SK-N-SH treated with all-trans-retinoic acid at 6 μM for 48 hours (cell line): ENCODE data around the gene FOXD1.
A peak's percentile ranks its signal among the peaks of the same experiment; 100 is the strongest.

Source experiments
- ATAC-seq: fragments of 200-7000 bp; cut with Tn5 transposase; 3 replicates; pipeline ENCODE4 v1.9.1; 2020; ENCODE audit warnings: mild to moderate bottlenecking, moderate library complexity
- ARNTL ChIP-seq: fragments of 450-650 bp; formaldehyde crosslinking; IDR thresholded peaks from 2 replicates; pipeline ENCODE4 v1.5.0; 2020; ENCODE audit warnings: low read depth, mild to moderate bottlenecking, moderate library complexity, borderline replicate concordance
- BACH2 ChIP-seq: fragments of 250-450 bp; sonication (Bioruptor Pico); IDR thresholded peaks from 2 replicates; pipeline ENCODE4 v1.9.0; 2021; ENCODE audit warnings: mild to moderate bottlenecking, borderline replicate concordance
- CSDC2 ChIP-seq: fragments of 250-450 bp; sonication (Bioruptor Pico); IDR thresholded peaks from 2 replicates; pipeline ENCODE4 v1.5.0; 2020; ENCODE audit warnings: mild to moderate bottlenecking, moderate library complexity
- ESRRG ChIP-seq: fragments of 250-450 bp; sonication (Bioruptor Pico); IDR thresholded peaks from 2 replicates; pipeline ENCODE4 v1.6.1; 2021; ENCODE audit warnings: mild to moderate bottlenecking
- GLIS3 ChIP-seq: fragments of 250-450 bp; sonication (Bioruptor Pico); IDR thresholded peaks from 2 replicates; pipeline ENCODE4 v1.5.0; 2020; ENCODE audit warnings: mild to moderate bottlenecking, moderate library complexity
- OSR1 ChIP-seq: fragments of 250-450 bp; sonication (Bioruptor Pico); IDR thresholded peaks from 2 replicates; pipeline ENCODE4 v1.8.0; 2022; ENCODE audit warnings: moderate library complexity, mild to moderate bottlenecking, inconsistent platforms
- POU6F1 ChIP-seq: fragments of 250-450 bp; sonication (Bioruptor Pico); IDR thresholded peaks from 2 replicates; pipeline ENCODE4 v1.8.0; 2021; ENCODE audit warnings: low read depth, mild to moderate bottlenecking, moderate library complexity, borderline replicate concordance
- PPARA ChIP-seq: fragments of 250-450 bp; sonication (Bioruptor Pico); IDR thresholded peaks from 2 replicates; pipeline ENCODE4 v1.5.0; 2020; ENCODE audit warnings: mild to moderate bottlenecking, borderline replicate concordance
- RARB ChIP-seq: fragments of 250-450 bp; sonication (Bioruptor Pico); IDR thresholded peaks from 2 replicates; pipeline ENCODE4 v1.8.0; 2021; ENCODE audit warnings: mild to moderate bottlenecking, moderate library complexity
- SNAI2 ChIP-seq: fragments of 250-450 bp; sonication (Bioruptor Pico); IDR thresholded peaks from 2 replicates; pipeline ENCODE4 v1.5.0; 2020; ENCODE audit warnings: mild to moderate bottlenecking, moderate library complexity
- TCF4 ChIP-seq: fragments of 250-450 bp; sonication (Bioruptor Pico); IDR thresholded peaks from 2 replicates; pipeline ENCODE4 v1.8.0; 2021; ENCODE audit warnings: mild to moderate bottlenecking, moderate library complexity, borderline replicate concordance
- TOX ChIP-seq: fragments of 250-450 bp; sonication (Bioruptor Pico); IDR thresholded peaks from 2 replicates; pipeline ENCODE4 v1.8.0; 2021; ENCODE audit warnings: mild to moderate bottlenecking, moderate library complexity, borderline replicate concordance
- TSHZ2 ChIP-seq: fragments of 250-450 bp; sonication (Bioruptor Pico); IDR thresholded peaks from 2 replicates; pipeline ENCODE4 v1.5.0; 2020; ENCODE audit warnings: mild to moderate bottlenecking, moderate library complexity
- ZC3H10 ChIP-seq: fragments of 250-450 bp; sonication (Bioruptor Pico); IDR thresholded peaks from 2 replicates; pipeline ENCODE4 v1.5.1; 2021; ENCODE audit warnings: mild to moderate bottlenecking, moderate library complexity
- ZFP30 ChIP-seq: fragments of 450-650 bp; formaldehyde crosslinking; IDR thresholded peaks from 2 replicates; pipeline ENCODE4 v1.5.0; 2022; ENCODE audit warnings: mild to moderate bottlenecking, moderate library complexity
- ZNF565 ChIP-seq: fragments of 450-650 bp; formaldehyde crosslinking; conservative IDR thresholded peaks from 2 replicates; pipeline ENCODE4 v1.5.0; 2020; ENCODE audit warnings: low read depth, mild to moderate bottlenecking, moderate library complexity
- ZNF70 ChIP-seq: fragments of 450-650 bp; formaldehyde crosslinking; IDR thresholded peaks from 2 replicates; pipeline ENCODE4 v1.5.0; 2020; ENCODE audit warnings: mild to moderate bottlenecking, moderate library complexity
- ZNF8 ChIP-seq: fragments of 450-650 bp; formaldehyde crosslinking; IDR thresholded peaks from 2 replicates; pipeline ENCODE4 v1.5.0; 2020; ENCODE audit warnings: mild to moderate bottlenecking, moderate library complexity
- TF ChIP-seq, protein P1 (sequence below): fragments of 250-450 bp; sonication (Bioruptor Pico); IDR thresholded peaks from 2 replicates; pipeline ENCODE4 v1.5.1; 2021; ENCODE audit warnings: mild to moderate bottlenecking, moderate library complexity
- TF ChIP-seq, protein P2 (sequence below): fragments of 250-450 bp; sonication (Bioruptor Pico); IDR thresholded peaks from 2 replicates; pipeline ENCODE4 v1.8.0; 2020; ENCODE audit warnings: mild to moderate bottlenecking, moderate library complexity, borderline replicate concordance

Gene FOXD1

GRCh38 chr5:73436535-73437100 lies 12.0 kb downstream of the FOXD1 start:
- TF ChIP-seq TOX (CRISPR knock-in tag) (no peak), ESRRG (no peak), ZC3H10 (no peak)
- TF ChIP-seq, protein P1, sequence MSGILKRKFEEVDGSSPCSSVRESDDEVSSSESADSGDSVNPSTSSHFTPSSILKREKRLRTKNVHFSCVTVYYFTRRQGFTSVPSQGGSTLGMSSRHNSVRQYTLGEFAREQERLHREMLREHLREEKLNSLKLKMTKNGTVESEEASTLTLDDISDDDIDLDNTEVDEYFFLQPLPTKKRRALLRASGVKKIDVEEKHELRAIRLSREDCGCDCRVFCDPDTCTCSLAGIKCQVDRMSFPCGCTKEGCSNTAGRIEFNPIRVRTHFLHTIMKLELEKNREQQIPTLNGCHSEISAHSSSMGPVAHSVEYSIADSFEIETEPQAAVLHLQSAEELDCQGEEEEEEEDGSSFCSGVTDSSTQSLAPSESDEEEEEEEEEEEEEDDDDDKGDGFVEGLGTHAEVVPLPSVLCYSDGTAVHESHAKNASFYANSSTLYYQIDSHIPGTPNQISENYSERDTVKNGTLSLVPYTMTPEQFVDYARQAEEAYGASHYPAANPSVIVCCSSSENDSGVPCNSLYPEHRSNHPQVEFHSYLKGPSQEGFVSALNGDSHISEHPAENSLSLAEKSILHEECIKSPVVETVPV (CRISPR knock-in tag) = no peak
- TF ChIP-seq, all 23 proteins: peak for 0
- peak; percentile 1; the same call in 1 of the 3 replicates for ATAC-seq

GRCh38 chr5:73435759-73436534 lies 12.6 kb downstream of the FOXD1 start:
- ATAC-seq = peak; percentile 2; the same call in 2 of the 3 replicates
- TF ChIP-seq TSHZ2 (CRISPR knock-in tag) (no peak), ESRRG (no peak), SNAI2 (CRISPR knock-in tag) (no peak), ZNF8 (CRISPR knock-in tag) (no peak), CSDC2 (no peak), ZC3H10 (no peak)
- TF ChIP-seq, protein P1 (CRISPR knock-in tag) = no peak

DNA sequence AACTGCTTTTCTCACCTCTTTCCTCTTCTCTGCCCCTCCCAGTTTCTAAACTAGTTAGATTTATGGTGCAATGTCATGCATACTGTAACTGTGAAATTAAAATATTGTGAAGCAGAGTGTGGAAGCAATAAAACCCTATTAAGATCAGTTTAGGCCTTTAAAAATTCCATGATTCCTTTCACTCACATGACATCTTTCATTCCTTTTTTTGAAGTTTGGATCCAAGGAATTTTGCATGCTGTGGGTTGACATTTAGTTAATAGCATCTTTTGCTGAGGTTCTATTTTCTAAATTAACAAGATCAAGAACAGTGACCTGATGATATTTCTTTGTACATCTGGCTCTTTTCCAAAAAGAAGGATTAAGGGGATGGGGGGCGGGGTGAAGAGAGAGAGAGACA lies 13.7 kb downstream of the FOXD1 start:
- TF ChIP-seq ZFP30 (CRISPR knock-in tag) (no peak), ARNTL (CRISPR knock-in tag) (no peak), PPARA (CRISPR knock-in tag) (no peak), POU6F1 (CRISPR knock-in tag) (no peak), SNAI2 (CRISPR knock-in tag) (no peak), BACH2 (CRISPR knock-in tag) (no peak), GLIS3 (CRISPR knock-in tag) (no peak)
- no peak for ATAC-seq

DNA sequence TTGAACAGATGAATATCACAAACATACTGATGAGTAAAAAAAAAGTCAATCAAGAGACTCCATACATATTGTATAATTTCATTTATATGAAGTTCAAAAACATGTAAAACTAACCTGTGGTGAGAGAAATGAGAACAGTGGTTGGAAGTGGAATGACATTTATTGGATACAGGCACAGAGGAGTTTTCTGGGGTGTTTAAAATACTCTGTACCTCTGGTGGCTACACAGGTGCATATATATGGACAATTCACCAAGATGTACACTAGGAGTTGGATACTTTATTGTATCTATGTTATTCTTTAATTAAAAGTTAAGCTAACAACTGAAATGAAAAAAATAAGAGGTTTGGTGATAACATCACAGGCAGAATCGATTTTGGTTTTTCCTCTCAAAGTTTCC lies 14.1 kb downstream of the FOXD1 start:
- TF ChIP-seq SNAI2 (CRISPR knock-in tag) (no peak), PPARA (CRISPR knock-in tag) (no peak), TSHZ2 (CRISPR knock-in tag) (no peak), TCF4 (CRISPR knock-in tag) (no peak), TOX (CRISPR knock-in tag) (no peak), GLIS3 (CRISPR knock-in tag) (no peak), ZC3H10 (no peak), ZNF8 (CRISPR knock-in tag) (no peak), POU6F1 (CRISPR knock-in tag) (no peak), ZNF565 (CRISPR knock-in tag) (no peak), ZNF70 (CRISPR knock-in tag) (no peak), OSR1 (no peak), RARB (CRISPR knock-in tag) (no peak), ZFP30 (CRISPR knock-in tag) (no peak)
- TF ChIP-seq, protein P2, sequence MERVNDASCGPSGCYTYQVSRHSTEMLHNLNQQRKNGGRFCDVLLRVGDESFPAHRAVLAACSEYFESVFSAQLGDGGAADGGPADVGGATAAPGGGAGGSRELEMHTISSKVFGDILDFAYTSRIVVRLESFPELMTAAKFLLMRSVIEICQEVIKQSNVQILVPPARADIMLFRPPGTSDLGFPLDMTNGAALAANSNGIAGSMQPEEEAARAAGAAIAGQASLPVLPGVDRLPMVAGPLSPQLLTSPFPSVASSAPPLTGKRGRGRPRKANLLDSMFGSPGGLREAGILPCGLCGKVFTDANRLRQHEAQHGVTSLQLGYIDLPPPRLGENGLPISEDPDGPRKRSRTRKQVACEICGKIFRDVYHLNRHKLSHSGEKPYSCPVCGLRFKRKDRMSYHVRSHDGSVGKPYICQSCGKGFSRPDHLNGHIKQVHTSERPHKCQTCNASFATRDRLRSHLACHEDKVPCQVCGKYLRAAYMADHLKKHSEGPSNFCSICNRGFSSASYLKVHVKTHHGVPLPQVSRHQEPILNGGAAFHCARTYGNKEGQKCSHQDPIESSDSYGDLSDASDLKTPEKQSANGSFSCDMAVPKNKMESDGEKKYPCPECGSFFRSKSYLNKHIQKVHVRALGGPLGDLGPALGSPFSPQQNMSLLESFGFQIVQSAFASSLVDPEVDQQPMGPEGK = no peak
- ATAC-seq = 0 out of 3 replicates have a peak, but pooled peaks have one; percentile 14
